GM18951 (cell line): ENCODE measurements around the gene TMEM9.

Experiments used
- POLR2A ChIP-seq: IDR thresholded peaks from 4 replicates; pipeline ENCODE4 v1.6.1; 2011; ENCODE audit warnings: mild to moderate bottlenecking; ENCODE audit not compliant: insufficient read length, insufficient read depth; ENCODE audit errors: extremely low read depth
- in situ Hi-C: fragments of 300-500 bp; cut with MboI; formaldehyde crosslinking; loops from one replicate; pipeline ENCODE4 v1.12.0; 2022; ENCODE audit warnings: low sequenced_read_pairs, mixed read lengths, inconsistent platforms; ENCODE audit not compliant: unreplicated experiment

Gene TMEM9

GRCh38 chr1:201146626-201147390 lies 7.5 kb downstream of the TMEM9 start:
- in situ Hi-C loops, result no loop called here
- TF ChIP-seq POLR2A, result no peak

DNA sequence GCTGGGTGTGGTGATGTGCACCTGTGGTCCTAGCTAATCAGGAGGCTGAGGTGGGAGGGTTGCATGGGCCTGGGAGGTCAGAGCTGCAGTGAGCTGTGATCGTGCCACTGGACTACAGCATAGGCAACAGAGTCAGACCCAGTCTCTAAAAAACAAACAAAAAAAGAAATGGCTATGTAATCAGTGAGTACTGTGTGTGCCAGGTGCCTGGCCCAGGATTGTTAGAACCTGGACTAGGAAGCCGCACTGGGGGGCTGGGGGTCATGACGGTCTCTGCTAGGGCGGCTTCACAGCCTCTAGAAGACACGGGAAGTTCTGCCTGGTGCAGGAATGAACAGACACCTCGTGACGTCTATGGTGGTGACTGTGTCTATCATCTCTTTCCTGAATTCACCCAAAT lies 8.5 kb downstream of the TMEM9 start:
- in situ Hi-C loops, result no loop called here
- TF ChIP-seq POLR2A, result no peak

GRCh38 chr1:201145132-201145531 lies 9.1 kb downstream of the TMEM9 start:
- TF ChIP-seq POLR2A, result no peak
- in situ Hi-C loops, result no loop called here

DNA sequence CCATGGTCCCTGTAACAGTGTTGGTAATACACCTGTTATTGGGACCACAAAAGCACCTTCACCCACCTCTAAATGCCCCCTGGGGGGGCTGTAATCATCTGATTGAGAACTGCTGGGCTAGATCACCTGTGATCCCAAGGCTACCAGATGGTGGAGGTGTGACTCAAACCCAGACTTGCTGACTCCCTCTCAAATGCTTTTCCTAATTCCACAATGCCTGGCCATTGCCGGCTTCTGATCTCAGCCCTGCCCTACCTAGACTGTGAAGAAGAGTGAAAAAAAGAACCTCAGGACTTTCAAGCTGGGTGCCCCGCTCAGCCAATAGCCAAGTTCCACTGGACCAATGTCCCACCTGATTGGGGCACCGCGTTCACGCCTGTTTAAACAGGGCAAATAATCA lies 9.6 kb downstream of the TMEM9 start:
- no peak for TF ChIP-seq POLR2A
- in situ Hi-C loops, result no loop called here

DNA sequence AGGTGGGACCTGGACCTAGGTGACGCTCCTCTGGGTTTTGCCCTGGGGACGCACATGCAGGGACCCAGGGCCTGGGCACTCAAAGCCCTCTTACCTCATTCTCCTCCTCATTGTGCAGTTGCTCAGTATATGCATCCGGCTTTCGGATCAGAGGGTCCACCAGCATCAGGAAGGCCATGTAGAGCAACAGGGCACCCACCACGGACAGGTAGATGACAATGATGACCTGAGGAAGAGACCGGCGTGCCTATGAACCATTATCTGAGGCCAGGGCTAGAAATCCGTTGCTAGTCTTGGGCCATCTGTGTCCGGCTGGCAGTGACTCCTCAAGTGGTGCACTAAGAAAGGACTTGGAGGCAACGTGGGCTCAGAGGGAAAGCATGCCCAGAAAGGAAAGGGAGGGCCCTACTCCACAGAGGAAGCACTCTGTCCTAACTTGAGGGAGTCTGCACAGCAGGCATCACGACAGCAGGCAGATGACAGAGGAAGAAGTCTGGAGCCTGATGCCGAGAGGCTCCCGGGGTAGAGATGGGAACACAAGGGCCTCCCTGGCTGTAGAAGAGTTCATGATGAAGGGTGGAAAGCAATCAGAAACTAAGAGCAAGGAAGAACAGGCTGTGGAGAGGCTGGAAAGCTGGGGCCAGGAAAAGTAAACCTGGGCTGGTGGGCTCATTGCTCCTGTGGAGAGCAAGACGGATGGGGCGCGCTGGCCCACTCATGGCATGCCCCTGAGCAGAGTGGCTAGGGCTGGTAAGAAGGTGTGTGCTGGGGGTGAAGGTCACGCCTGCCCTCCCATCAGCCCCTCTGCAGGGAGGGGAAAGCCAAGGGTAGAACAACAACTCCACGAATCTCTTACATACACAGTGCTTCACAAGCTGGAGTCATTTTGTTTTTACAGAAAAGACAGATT lies 10.3 kb downstream of the TMEM9 start:
- in situ Hi-C loops, result no loop called here
- no peak for TF ChIP-seq POLR2A

DNA sequence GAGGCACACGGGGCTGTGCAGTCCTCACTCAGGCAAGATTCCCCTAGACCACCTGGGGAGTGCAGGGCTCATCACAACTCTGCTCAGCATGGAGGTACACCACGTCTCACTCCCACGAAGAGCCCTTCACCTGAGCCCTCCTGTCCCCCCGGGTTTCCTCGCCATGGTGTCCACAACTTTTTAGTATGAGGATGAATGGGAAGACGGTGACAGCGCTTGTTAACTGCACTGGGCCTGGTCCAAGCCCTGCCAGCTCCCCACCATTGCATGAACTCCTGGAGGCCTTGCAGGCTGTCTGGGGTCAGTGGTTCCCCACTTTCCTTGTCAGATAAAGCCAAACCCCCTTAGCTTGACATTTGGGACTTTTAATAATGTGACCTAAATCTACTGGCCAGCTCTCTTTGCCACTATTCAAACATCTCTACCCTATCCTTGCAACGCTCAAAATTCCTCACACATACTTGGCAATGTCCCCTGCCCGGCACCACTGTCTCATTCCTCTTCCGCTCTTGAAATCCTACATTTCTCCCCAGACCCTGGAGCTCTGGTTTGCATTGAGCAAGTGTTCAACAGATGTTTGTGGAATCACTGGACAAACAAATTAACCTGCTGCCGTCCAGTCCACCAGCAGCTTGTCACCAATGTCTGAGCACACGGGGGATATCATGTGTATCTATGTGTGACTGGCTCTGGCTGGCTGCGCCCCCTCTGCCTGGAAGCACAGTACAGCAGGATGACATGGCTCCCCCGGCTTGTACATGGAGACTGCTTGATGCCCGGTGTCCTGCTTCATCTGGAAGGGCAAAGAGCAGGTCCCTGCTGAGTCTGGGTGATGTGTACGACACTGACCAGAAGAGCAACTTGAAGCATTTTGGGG lies 11.2 kb downstream of the TMEM9 start:
- in situ Hi-C loops, result no loop called here
- TF ChIP-seq POLR2A, result no peak

- in situ Hi-C loops, result no loop called here
- no peak for TF ChIP-seq POLR2A
Measured at GRCh38 chr1:201142011-201142848, 12.0 kb downstream of the TMEM9 start.

- in situ Hi-C loops, result no loop called here
- no peak for TF ChIP-seq POLR2A
Measured at GRCh38 chr1:201141418-201141817, 12.9 kb downstream of the TMEM9 start.

DNA sequence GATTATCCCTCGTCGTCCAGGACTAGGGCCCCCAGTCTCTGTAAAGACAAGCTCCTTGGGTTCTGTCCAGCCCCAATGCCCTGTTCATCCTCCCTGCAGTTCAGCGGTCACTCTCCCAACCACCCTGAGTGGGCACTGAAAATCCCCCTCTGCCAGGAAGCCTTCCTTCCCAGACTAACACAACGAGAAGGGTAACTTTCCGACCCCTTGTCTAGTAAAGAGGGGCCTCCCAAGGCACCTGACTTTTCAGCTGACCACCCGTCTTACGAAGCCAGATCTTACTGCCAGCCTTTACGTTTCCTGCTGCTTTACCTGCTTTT lies 13.4 kb downstream of the TMEM9 start:
- in situ Hi-C loops, result no loop called here
- TF ChIP-seq POLR2A, result no peak

DNA sequence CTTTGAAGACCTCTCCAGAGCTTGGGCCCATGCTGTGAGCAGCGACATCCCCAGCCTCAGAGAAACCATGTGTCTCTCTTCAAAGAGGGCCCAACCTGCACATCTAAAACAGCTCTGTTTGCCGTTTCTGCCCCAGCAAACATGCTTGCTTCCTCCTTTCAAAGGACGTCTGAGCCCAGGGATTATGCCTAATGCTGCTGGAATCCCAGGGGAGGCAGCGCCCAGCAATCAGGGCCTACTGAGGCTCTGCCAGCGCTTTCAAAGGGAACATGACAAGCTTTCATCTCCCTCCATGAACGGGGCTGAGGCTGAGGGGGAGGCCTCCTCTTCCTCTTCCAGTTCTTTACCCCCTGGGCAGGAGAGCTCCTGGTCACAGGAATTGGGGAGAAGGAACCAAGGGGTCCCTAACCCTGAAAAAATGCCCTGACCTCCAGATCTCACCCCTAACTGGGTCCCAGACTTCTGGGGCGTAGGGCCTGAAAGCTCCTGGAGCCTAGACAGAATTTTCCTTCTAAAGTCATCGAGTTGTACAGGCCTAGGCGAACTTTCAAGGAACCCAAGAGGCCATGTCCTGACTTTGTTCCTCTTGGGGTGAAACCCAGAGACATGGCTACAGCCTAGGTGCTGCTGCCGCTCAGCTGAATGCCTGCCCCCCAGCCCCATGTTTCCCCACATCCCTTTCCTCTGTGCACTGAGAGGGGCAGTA lies 13.9 kb downstream of the TMEM9 start:
- in situ Hi-C loops, result no loop called here
- TF ChIP-seq POLR2A, result no peak

- no peak for TF ChIP-seq POLR2A
- in situ Hi-C loops, result no loop called here
Measured at GRCh38 chr1:201139756-201140155, 14.5 kb downstream of the TMEM9 start.

GRCh38 chr1:201139306-201139705 lies 15.0 kb downstream of the TMEM9 start:
- no peak for TF ChIP-seq POLR2A
- in situ Hi-C loops, result no loop called here

DNA sequence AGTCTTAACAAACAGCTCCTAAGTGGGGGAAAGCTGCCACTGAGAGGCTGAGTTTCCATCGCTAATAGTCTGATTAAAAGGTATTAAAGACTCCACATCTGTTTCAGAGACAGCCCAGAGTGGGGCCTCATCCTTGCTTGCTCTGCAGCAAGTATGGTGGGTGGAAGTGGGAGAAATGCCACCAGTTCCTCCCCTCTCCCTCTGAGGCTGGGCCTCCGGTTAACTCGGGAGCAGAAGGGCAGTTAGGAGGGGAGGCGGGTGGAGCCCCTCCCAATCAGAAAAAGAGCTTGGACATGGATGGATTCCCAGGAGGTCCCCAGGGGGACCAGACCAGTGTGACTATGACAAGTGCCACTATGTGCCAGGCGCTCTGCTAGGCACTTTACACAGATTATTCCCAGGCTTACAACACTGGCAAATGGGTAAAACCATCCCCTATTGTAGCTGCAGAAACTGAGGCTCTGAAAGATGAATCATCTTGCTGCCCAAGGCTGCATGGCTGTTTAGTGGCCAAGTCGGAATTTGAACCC lies 15.9 kb downstream of the TMEM9 start:
- in situ Hi-C loops, result no loop called here
- no peak for TF ChIP-seq POLR2A
